Measurements from ENCODE around the gene TLE5.
A peak's percentile ranks its signal among the peaks of the same experiment; 100 is the strongest.
"Not testable (repeated sequence)": the region's sequence is repeated elsewhere in the genome, so short reads cannot be mapped to it uniquely, and the experiment has no call there.

Gene TLE5

GRCh38 chr19:3096267-3096901 lies 34.1 kb upstream of the TLE5 start:
- no peak for DNase-seq

DNA sequence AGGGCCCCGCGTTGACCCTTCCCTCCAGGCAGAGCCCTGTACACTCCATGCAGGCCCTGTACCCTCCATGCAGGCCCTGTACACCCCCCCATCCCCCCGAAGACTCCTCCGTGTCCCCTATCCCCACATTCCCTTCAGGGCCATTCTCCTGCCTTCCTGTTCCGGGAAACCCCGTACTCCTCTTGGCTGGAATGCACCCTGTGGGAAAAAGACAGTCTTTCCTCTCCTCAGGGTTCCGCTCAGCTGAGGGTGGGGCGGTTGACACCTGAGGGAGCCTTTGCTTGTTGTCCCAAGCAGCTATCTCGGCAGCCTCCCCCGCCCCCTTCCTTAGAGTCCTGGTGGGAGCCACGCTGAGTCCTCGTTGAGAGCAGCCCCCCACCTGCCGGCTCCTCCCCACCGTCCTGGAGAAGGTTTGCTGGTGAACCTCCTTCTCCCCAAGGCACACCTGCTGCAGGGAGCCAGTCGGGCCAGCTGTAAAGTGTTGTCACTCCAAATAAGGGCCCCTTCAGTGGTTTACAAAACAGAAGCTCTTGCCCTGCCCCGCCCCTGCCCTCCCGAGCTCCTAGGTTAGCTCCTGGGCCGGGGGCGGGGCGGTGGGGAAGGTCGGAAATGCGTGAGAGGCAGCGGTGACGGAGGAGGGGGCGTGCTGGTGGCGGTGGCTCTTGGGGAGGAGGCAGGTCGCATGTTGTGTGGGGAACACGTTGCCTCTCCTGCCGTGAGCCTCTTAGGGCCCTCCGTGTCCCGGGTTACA lies 33.3 kb upstream of the TLE5 start:
- no peak for DNase-seq

DNA sequence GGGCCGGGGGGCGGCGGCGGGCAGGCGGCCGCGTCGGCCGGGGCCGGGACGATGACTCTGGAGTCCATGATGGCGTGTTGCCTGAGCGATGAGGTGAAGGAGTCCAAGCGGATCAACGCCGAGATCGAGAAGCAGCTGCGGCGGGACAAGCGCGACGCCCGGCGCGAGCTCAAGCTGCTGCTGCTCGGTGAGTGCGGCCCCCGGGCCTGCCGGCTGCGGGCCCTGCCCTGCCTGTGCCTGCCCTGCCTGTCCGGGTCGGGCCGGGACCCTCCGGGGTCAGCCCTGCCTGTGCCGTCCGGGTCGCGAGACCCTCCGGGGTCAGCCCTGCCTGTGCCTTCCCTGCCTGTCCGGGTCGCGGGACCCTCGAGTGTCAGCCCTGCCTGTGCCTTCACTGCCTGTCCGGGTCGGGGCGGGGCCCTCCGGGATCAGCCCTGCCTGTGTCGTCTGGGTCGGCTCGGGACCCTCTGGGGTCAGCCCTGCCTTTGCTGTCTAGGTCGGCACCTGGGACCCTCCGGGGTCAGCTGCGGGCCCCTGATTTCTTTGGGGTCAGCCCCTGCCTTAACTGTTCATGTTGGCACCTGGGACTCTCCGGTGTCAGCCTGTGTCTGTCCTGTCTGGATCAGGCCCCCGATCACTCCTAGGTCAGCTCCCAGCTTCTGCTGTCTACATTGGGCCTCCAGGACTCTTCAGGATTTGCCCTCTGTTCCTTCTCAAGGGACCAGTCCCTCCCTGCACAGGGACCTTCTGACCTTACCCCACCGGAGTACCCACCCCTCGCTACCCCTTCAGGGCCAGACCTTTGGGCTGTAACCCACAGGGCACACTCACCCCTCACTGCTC lies 32.5 kb upstream of the TLE5 start:
- DNase-seq: no peak

DNA sequence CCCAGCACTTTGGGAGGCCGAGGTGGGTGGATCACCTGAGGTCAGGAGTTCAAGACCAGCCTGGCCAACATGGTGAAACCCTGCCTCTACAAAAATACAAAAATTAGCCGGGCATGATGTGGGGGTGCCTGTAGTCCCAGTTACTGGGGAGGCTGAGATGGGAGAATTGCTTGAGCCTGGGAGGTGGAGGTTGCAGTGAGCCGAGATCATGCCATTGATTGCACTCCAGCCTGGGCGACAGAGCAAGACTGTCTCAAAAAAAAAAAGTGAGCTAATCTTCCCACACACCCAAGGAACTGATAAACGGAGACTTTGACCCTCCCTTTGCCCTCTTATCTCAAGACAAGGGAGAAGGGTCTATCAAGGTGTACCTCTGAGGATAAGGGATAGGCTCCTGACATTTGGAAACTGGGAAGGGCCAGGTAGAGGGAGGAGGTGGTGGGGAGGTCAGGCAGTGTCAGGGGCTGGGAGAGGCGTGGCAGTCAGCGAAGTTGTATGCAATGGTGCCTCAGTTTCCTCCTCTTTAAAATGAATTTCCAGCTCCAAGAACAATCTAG lies 27.1 kb upstream of the TLE5 start:
- not testable (repeated sequence) for DNase-seq

DNA sequence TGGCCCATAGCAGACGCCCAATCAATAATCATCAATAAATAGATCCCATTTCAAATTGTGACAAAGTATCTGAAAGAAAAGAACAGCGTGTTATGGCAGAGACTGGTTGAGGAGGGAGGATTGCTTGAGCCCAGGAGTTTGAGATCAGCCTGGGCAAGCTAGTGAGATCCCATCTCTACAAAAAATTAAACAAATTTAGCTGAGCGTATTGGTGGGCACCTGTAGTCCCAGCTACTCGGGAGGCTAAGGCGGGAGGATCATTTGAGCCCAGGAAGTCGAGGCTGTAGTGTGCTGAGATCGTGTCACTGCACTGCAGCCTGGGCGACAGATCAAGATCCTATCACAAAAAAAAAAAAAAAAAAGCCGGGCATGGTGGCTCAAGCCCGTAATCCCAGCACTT lies 25.5 kb upstream of the TLE5 start:
- no peak for DNase-seq

- DNase-seq: no peak
These were observed 22.6 kb upstream of the TLE5 start for GRCh38 chr19:3084943-3085342.

DNA sequence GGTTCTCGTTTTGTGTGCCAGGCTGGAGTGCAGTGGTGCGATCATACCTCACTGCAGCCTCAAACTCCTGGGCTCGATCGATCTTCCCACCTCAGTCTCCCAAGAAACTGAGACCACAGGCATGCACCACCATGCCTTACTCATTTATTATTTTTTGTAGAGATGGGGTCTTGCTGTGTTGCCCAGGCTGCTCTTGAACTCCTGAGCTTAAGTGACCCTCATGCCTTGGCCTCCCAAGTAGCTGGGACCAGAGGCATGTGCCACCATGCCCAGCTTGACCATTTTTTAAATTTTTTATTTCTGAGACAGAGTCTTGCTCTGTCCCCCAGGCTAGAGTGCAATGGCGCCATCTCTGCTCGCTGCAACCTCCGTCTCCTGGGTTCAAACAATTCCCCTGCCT lies 21.7 kb upstream of the TLE5 start:
- DNase-seq: no peak

DNA sequence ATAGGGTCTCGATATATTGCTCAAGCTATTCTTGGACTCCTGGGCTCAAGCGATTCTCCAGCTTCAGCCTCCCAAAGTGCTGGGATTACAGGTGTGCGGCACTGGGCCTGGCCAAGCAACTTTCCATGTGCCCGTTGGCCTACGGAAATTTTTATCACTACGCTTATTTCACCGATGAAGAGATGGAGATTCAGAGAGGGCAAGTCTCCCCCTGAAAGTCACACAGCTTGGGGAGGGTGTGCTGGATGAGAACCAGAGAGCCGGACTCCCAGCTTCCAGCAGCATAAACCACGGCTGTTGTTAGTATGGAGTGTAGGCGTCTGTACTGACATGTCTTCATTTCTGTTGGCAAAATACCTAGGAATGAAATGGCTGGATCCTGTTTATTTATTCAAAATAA lies 20.0 kb upstream of the TLE5 start:
- no peak for DNase-seq

DNA sequence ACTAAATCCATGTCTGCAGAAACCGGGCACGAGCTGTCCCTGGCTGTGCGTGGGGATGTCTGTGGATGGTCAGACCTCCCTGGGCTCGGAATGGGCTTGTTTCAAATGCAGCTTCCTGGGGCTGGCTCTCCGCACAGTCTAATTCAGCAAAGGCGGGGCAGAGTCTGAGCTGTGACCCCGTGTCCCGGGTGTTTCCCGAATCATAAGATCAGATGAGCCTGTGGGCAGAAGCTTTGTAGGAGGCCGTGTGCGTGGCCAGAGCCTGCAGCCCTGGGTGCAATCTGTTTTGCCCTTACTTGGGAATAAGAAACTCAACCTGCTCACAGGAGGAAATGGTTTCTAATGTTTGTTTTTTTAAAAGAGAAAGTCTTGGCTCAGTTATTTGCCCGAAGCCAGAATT lies 18.0 kb upstream of the TLE5 start:
- no peak for DNase-seq

DNA sequence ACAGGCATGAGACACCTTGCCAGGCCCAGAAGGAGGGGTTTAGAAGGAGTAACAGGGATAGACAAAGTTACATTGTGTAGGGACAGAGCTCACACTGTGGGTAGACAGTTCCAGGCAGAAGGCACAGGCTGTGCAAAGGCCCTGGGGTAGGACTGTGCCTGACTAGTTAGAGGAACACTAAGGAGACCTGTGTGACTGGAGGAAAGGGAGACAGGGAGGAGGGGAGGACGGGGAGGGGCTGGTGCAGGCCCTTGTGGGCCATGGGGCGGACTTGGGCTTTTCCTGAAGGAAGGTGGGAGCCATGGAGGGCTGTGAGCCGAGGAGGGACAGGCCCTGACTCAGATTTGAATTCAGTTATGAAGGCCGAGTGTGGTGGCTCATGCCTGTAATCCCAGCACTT lies 17.3 kb upstream of the TLE5 start:
- no peak for DNase-seq

GRCh38 chr19:3075605-3076431 lies 13.5 kb upstream of the TLE5 start:
- DNase-seq: no peak

GRCh38 chr19:3073931-3074595 lies 11.8 kb upstream of the TLE5 start:
- DNase-seq: no peak

GRCh38 chr19:3073159-3073563 lies 10.9 kb upstream of the TLE5 start:
- peak; percentile 98 for DNase-seq

DNA sequence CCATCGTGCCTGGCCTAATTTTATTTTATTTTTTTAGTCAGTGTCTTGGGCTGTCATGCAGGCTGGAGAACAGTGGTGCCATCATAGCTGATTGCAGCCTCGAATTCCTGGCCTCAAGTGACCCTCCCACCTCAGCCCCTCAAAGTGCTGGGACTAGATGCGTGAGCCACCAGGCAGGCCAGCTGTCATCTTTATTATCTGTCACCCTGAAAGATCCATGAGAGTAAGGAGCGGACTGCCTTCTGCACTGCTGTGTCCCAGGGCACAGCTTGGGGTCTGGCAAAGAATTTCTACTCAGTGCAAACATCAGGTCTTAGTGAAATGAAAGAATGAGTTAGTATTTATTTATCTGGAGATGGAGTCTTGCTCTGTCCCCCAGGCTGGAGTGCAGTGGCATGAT lies 9.5 kb upstream of the TLE5 start:
- DNase-seq: peak; percentile 66

GRCh38 chr19:3068071-3068470 lies 5.8 kb upstream of the TLE5 start:
- DNase-seq: no peak

DNA sequence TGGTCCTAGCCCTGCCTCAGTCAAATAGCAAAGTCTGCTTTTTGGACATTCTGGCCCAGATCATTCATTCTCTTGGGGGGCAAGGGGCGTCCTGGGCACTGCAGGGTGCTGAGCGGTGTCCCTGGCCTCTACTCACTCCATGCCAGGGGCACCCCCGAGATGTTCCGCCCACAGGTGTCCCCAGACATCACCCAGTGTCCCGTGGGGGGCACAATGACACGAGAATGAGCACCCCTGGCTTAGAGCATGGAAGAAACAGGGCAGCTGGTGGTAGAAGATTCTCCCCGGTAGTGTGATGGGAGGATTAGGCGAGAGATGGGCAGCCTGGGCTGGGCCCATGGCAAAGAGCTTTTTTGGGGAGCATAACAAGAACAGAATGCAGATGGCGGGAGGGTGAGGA lies 5.3 kb upstream of the TLE5 start:
- no peak for DNase-seq

GRCh38 chr19:3066482-3067049 lies 4.3 kb upstream of the TLE5 start:
- DNase-seq: no peak

- DNase-seq: no peak
These were observed 3.5 kb upstream of the TLE5 start for GRCh38 chr19:3065675-3066357.

DNA sequence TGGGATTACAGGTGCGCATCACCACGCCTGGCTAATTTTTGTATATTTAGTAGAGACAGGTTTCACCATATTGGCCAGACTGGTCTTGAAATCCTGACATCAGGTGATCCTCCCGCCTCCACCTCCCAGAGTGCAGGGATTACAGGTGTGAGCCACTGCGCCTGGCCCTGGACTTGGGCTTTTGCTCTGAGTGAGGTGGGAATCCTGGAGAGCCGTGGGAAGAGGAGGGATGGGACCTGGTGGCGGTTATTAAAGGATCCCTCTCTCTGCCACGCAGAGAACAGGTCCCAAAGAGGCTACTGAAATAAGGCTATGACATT lies 1.7 kb upstream of the TLE5 start:
- DNase-seq: no peak

GRCh38 chr19:3061182-3062161 lies 823 bp downstream of the TLE5 start:
- DNase-seq: no peak

Measured in NCI-H524 treated with DMSO at 0.1 percent for 48 hours (cell line).